Fibroblast of the aortic adventitia (primary cell): ENCODE measurements around the gene ZNF573. TPM values are rescaled to one million over a fixed set of nuclear protein-coding genes. Genes with fewer than 3 reads are reported as not detected.
"Not testable (repeated sequence)": the region's sequence is repeated elsewhere in the genome, so short reads cannot be mapped to it uniquely, and the experiment has no call there.

Experiments used
- DNase-seq: peaks from one replicate; pipeline ENCODE4 v3.0.0-alpha.2; 2010; ENCODE audit warnings: low read depth
- H3K4me3 ChIP-seq: 2 replicates; pipeline ENCODE4 v1.5.1; 2011; ENCODE audit warnings: low read depth, mild to moderate bottlenecking, control low read depth, low read length, moderate library complexity
- CTCF ChIP-seq: IDR thresholded peaks from 2 replicates; pipeline ENCODE4 v1.5.1; 2011; ENCODE audit warnings: mild to moderate bottlenecking, low read length, control low read depth, inconsistent platforms; ENCODE audit not compliant: insufficient read depth
- total RNA-seq: library from RNA; depleted of rRNA; stranded (reverse); fragments of >200 nt; gene quantifications from 2 replicates; pipeline ENCODE4 v1.2.3, GENCODE V29; 2012; ENCODE audit warnings: low replicate concordance

ZNF573 gene
- total RNA-seq, 1 donor, result 10.4 TPM

- no peak overlapping the region for H3K4me3 ChIP-seq
- no peak for TF ChIP-seq CTCF
- no peak for DNase-seq
Measured at GRCh38 chr19:37790244-37790925, 11.0 kb upstream of the ZNF573 start.

GRCh38 chr19:37778613-37779126 is 716 bp downstream of the ZNF573 start:
- peak; percentile 16 for DNase-seq
- H3K4me3 ChIP-seq, result peak overlapping the region; percentile 98
- no peak for TF ChIP-seq CTCF

GRCh38 chr19:37770985-37771384 is 8.4 kb downstream of the ZNF573 start:
- no peak for TF ChIP-seq CTCF
- no peak for DNase-seq
- no peak overlapping the region for H3K4me3 ChIP-seq

GRCh38 chr19:37763488-37763887 is 15.9 kb downstream of the ZNF573 start:
- no peak for TF ChIP-seq CTCF
- no peak overlapping the region for H3K4me3 ChIP-seq
- no peak for DNase-seq

GRCh38 chr19:37757683-37758082 is 21.7 kb downstream of the ZNF573 start:
- not testable (repeated sequence) for DNase-seq, H3K4me3 ChIP-seq

GRCh38 chr19:37738371-37738770 is 41.0 kb downstream of the ZNF573 start:
- no peak for DNase-seq
- H3K4me3 ChIP-seq, result no peak overlapping the region
- TF ChIP-seq CTCF, result no peak

GRCh38 chr19:37725181-37725580 is 54.2 kb downstream of the ZNF573 start:
- DNase-seq, result no peak

More at GRCh38 chr19:37725181-37725580, 54.2 kb downstream of the ZNF573 start:
- H3K4me3 ChIP-seq, result no peak overlapping the region
- TF ChIP-seq CTCF, result no peak
